Stimulated activated naive CD8-positive, alpha-beta T cell treated with anti-CD3 and anti-CD28 coated beads, Interleukin-15, amount 100 ng/mL, for 72 hours (primary cell): ENCODE measurements around the gene BPIFB4.
A peak's percentile ranks its signal among the peaks of the same experiment; 100 is the strongest.

Experiments used
- ATAC-seq: fragments of 150-1000 bp; cut with Tn5 transposase; 2 replicates; pipeline ENCODE4 v1.10.0; 2021; ENCODE audit warnings: mild to moderate bottlenecking, moderate library complexity
- DNase-seq, 2 donors: peaks; one replicate each; pipeline ENCODE4 v3.0.0; 2021 to 2022
- H3K27ac Mint-ChIP-seq, 2 donors: one replicate each; pipeline ENCODE4 v1.8.0; 2022; ENCODE audit warnings: mild to moderate bottlenecking in 2 of 2, mixed read lengths in 2 of 2, moderate library complexity in 2 of 2
- H3K27me3 Mint-ChIP-seq: one replicate; pipeline ENCODE4 v1.8.0; 2022; ENCODE audit warnings: mixed read lengths
- H3K4me1 Mint-ChIP-seq: one replicate; pipeline ENCODE4 v1.8.0; 2022; ENCODE audit warnings: mild to moderate bottlenecking, mixed read lengths
- H3K4me3 Mint-ChIP-seq, 2 donors: one replicate each; pipeline ENCODE4 v1.8.0; 2022; ENCODE audit warnings: mild to moderate bottlenecking in 2 of 2, mixed read lengths in 2 of 2, moderate library complexity in 1 of 2
- H3K9me3 Mint-ChIP-seq, 2 donors: one replicate each; pipeline ENCODE4 v1.8.0; 2022; ENCODE audit warnings: mixed read lengths in 2 of 2

Gene BPIFB4

DNA sequence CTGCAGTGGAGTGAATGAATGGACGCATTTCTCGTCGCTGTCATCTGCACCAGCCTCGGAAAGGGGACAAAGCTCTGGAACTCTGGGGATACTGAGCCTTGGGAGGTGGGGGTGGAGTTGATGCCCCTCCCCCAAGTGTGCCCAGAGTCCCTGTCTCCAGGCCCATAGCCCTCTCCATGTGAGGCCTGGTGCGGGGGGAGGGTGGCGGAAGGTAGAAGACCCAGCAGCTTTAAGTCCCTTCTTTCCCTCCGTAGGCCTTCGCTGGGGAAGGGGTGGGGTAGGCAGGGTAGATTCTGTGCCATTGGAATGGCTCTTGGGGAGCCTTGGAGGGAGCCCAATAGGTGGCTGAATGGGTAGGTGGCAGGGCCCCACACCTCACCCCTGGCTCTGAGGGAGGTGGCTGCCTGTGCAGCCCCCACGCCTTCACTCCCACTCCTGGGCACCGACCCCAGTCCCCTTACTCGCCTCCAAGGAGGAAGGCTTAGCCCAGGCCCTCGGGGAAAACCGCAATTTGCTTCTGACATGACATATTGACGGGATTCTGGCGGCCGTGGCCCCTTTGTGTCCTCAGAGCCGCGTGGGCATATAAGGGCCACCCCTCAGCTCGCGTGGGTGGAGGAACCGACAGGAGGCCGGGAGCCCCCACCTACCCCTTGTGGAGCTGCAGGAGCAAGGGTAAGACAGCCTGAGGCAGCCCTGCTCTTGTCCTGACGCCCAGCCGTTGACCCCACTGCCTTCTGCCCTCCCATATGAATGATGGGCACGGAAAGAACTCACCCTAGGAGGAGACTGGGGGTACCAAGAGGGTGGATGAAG lies 25.9 kb upstream of the BPIFB4 start, which contains the start of gene BPIFB3:
BPIFB3 (plus strand) TSS at position 613 of the 816 bp plus-strand sequence. CDS start 1,533 bp downstream, outside the sequence.
- no peak for ATAC-seq
- no peak for DNase-seq
- Mint-ChIP-seq H3K9me3 (no peaks in the 10 kb centered on the region), H3K27ac (peak within 1 kb of the TSS in 1 of 2 donors; percentile 72), H3K4me1 (no peaks in the 10 kb centered on the region), H3K27me3 (no peaks in the 10 kb centered on the region), H3K4me3 (no peak within 1 kb of the TSS)

DNA sequence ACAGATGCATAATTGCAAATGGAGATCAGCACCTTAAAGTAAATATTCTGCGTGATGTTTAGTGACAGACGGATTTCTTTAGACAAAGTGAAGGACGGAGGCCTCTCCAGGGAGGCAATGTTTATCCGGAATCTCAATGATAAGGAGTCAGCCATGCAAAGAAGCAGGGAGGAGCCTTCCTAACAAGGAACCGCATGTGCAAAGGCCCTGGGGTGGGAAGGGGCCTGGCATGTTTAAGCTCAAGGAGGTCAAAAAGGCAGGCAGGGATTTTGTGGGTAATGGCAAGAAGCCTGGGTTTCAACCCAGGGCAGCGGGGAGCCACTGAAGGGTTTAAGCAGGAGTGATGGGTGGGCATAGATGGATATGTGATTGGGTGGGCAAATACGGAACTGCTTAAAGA lies 25.1 kb upstream of the BPIFB4 start:
- Mint-ChIP-seq H3K9me3 (no peaks in the 10 kb centered on the region), H3K27me3 (no peaks in the 10 kb centered on the region), H3K4me3 (no peak overlapping the region), H3K4me1 (no peaks in the 10 kb centered on the region), H3K27ac (peak overlapping the region in 1 of 2 donors; percentile 72)
- ATAC-seq (no peak), DNase-seq (no peak)

GRCh38 chr20:33054791-33055190 lies 24.7 kb upstream of the BPIFB4 start:
- DNase-seq, result no peak
- no peak overlapping the region for H3K27ac Mint-ChIP-seq
- ATAC-seq, result no peak
- no peaks in the 10 kb centered on the region for H3K9me3 Mint-ChIP-seq
- no peaks in the 10 kb centered on the region for H3K4me1 Mint-ChIP-seq
- H3K27me3 Mint-ChIP-seq, result no peaks in the 10 kb centered on the region
- no peak overlapping the region for H3K4me3 Mint-ChIP-seq

GRCh38 chr20:33059136-33059535 lies 20.3 kb upstream of the BPIFB4 start:
- no peak overlapping the region for H3K4me3 Mint-ChIP-seq
- no peak overlapping the region for H3K27ac Mint-ChIP-seq
- ATAC-seq, result no peak

DNA sequence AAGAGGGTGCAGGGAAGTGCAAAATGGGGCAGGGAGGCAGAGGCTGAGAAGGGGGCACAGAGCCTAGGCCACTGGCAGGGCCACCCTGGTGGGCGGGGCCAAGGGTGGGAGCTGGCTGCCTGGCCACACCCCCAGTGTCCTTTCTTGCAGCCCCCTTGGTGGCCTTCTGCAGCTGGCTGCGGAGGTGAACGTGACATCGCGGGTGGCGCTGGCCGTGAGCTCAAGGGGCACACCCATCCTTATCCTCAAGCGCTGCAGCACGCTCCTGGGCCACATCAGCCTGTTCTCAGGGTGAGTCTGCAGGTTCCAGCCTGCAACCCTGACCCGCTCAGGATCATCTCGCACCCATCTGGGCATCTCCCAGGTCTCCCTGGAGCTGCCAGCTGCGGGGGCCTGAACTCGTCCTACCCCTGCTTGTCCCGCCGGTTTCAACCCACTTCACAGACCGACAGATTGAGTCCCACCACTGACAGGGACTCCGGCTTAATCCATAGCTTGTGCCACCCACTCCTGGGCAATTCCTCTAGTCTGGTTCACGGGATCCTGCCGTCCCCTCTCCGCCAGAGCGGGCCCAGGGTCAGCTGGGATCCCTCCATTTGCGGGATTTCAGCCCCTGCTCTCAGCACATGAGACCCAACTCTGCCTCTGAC lies 19.6 kb upstream of the BPIFB4 start:
- Mint-ChIP-seq H3K4me3 (no peak overlapping the region), H3K27ac (no peak overlapping the region), H3K9me3 (no peaks in the 10 kb centered on the region), H3K27me3 (no peaks in the 10 kb centered on the region), H3K4me1 (no peaks in the 10 kb centered on the region)
- DNase-seq (no peak), ATAC-seq (no peak)

More at GRCh38 chr20:33059136-33059535, 20.3 kb upstream of the BPIFB4 start:
- no peaks in the 10 kb centered on the region for H3K27me3 Mint-ChIP-seq
- no peak for DNase-seq
- no peaks in the 10 kb centered on the region for H3K9me3 Mint-ChIP-seq
- no peaks in the 10 kb centered on the region for H3K4me1 Mint-ChIP-seq

DNA sequence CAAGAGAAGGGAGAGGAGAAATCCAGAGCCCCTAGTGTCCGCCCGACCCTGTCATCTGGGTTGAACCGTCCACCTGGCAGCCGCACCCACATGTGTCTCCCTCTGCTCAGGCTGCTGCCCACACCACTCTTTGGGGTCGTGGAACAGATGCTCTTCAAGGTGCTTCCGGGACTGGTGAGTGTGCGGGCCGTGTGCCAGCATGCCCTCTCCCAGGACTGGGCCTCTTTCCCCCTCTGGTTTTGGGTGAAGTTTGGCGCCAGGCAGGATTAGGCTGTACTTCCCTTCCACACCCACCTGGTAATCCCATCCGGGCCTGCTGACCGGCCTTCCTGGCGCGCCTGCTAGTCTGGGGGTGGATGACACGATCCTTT lies 17.8 kb upstream of the BPIFB4 start:
- DNase-seq (no peak), ATAC-seq (no peak)
- Mint-ChIP-seq H3K4me1 (no peaks in the 10 kb centered on the region), H3K27me3 (no peaks in the 10 kb centered on the region), H3K27ac (no peak overlapping the region), H3K4me3 (no peak overlapping the region), H3K9me3 (no peaks in the 10 kb centered on the region)

DNA sequence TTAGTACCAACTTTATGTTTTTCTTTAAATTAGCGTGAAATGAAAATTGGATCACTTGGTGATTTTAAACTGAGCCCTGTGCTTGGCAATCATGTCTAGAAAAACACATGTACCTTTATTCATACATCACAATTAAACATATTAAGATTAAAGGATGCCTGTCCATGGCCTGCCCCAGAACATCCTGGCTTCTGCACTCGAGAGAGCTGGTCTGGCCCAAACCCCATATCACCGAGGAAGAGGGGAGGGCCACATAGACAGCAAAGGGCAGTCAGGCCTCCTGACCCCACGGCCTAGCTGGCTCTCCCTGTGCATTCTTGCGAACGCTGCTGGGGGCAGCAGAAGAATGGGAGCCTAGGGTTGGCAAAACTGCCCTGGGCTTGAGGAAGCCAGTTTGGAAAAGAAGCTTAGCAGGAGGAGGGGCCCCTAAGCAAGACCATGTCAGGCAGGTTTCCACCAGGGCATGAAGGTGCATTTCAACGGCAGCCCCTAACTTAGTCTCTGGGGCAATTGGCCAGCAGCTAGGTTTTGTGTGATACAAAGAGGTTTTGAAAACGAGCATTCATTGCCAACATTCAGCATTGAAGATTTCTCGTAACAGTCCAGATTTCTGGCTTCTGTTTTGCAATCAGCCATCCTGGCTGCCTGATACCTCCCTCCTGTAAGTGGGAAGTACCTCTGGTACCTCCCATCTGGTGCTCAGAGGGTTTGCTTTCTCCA lies 17.2 kb upstream of the BPIFB4 start:
- Mint-ChIP-seq H3K9me3 (no peaks in the 10 kb centered on the region), H3K27me3 (no peaks in the 10 kb centered on the region), H3K4me1 (no peaks in the 10 kb centered on the region), H3K27ac (peak overlapping the region in 1 of 2 donors; percentile 70), H3K4me3 (no peak overlapping the region)
- no peak for ATAC-seq
- no peak for DNase-seq

GRCh38 chr20:33062825-33063149 lies 16.7 kb upstream of the BPIFB4 start:
- DNase-seq (no peak), ATAC-seq (no peak)
- no peaks in the 10 kb centered on the region for H3K27me3 Mint-ChIP-seq
- no peaks in the 10 kb centered on the region for H3K4me1 Mint-ChIP-seq
- H3K27ac Mint-ChIP-seq, result no peak overlapping the region
- no peak overlapping the region for H3K4me3 Mint-ChIP-seq
- no peaks in the 10 kb centered on the region for H3K9me3 Mint-ChIP-seq

GRCh38 chr20:33063271-33063670 lies 16.2 kb upstream of the BPIFB4 start:
- DNase-seq (no peak), ATAC-seq (no peak)
- Mint-ChIP-seq H3K27ac (no peak overlapping the region), H3K4me1 (no peaks in the 10 kb centered on the region), H3K9me3 (no peaks in the 10 kb centered on the region), H3K4me3 (no peak overlapping the region), H3K27me3 (no peaks in the 10 kb centered on the region)

- Mint-ChIP-seq H3K4me3 (no peak overlapping the region), H3K9me3 (no peaks in the 10 kb centered on the region), H3K4me1 (no peaks in the 10 kb centered on the region), H3K27me3 (no peaks in the 10 kb centered on the region), H3K27ac (no peak overlapping the region)
- no peak for DNase-seq
- no peak for ATAC-seq
Observed at GRCh38 chr20:33064572-33065287, 14.7 kb upstream of the BPIFB4 start.

- Mint-ChIP-seq H3K4me1 (no peaks in the 10 kb centered on the region), H3K27ac (no peak overlapping the region), H3K27me3 (no peaks in the 10 kb centered on the region), H3K9me3 (no peaks in the 10 kb centered on the region), H3K4me3 (no peak overlapping the region)
- no peak for ATAC-seq
- DNase-seq, result no peak
Observed at GRCh38 chr20:33065785-33066184, 13.7 kb upstream of the BPIFB4 start.

- no peaks in the 10 kb centered on the region for H3K27me3 Mint-ChIP-seq
- no peak for ATAC-seq
- H3K4me3 Mint-ChIP-seq, result no peak overlapping the region
- no peak overlapping the region for H3K27ac Mint-ChIP-seq
- no peaks in the 10 kb centered on the region for H3K9me3 Mint-ChIP-seq
- DNase-seq, result no peak
- H3K4me1 Mint-ChIP-seq, result no peaks in the 10 kb centered on the region
Observed at GRCh38 chr20:33067806-33068205, 11.6 kb upstream of the BPIFB4 start.

DNA sequence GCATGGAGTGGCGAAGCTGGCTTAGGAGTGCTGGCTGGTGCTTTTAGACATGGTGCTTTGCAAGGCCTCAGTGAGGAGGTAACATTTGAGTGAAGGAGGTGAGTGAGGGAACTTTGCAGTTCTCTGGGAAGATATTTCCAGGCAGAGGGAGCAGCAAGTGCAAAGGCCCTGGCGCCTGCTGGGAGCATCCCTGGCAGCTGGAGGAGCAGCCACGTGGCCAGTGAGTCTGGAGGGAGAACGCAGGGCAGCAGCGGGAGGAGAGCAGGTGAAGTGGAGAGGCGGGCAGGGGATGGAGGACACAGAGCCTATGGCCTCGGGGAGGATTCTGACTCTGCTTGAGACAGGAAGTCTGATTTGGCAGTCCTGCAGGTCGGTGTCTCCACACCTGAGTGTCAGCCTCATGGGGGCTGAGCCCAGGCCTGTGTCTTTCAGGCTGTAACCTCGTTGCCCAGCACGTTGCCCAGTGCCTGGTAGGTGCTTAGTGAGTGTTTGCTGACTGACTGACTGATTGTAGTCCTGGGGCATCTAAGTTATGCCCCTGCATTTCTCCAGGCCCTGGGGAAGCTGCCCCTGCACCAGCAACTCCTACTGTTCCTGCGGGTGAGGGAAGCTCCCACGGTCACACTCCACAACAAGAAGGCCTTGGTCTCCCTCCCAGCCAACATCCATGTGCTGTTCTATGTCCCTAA lies 11.0 kb upstream of the BPIFB4 start:
- H3K27ac Mint-ChIP-seq, result peak overlapping the region in 1 of 2 donors; percentile 43
- H3K4me1 Mint-ChIP-seq, result no peaks in the 10 kb centered on the region
- no peaks in the 10 kb centered on the region for H3K9me3 Mint-ChIP-seq
- no peaks in the 10 kb centered on the region for H3K27me3 Mint-ChIP-seq
- ATAC-seq (no peak), DNase-seq (no peak)
- no peak overlapping the region for H3K4me3 Mint-ChIP-seq

- Mint-ChIP-seq H3K27me3 (no peaks in the 10 kb centered on the region), H3K9me3 (no peaks in the 10 kb centered on the region), H3K27ac (peak overlapping the region; percentile 50 to 83), H3K4me1 (no peaks in the 10 kb centered on the region), H3K4me3 (no peak overlapping the region)
- no peak for ATAC-seq
- DNase-seq, result no peak
Observed at GRCh38 chr20:33069673-33070072, 9.8 kb upstream of the BPIFB4 start.
